Measurements from ENCODE around the gene MCCD1.

MCCD1 gene

DNA sequence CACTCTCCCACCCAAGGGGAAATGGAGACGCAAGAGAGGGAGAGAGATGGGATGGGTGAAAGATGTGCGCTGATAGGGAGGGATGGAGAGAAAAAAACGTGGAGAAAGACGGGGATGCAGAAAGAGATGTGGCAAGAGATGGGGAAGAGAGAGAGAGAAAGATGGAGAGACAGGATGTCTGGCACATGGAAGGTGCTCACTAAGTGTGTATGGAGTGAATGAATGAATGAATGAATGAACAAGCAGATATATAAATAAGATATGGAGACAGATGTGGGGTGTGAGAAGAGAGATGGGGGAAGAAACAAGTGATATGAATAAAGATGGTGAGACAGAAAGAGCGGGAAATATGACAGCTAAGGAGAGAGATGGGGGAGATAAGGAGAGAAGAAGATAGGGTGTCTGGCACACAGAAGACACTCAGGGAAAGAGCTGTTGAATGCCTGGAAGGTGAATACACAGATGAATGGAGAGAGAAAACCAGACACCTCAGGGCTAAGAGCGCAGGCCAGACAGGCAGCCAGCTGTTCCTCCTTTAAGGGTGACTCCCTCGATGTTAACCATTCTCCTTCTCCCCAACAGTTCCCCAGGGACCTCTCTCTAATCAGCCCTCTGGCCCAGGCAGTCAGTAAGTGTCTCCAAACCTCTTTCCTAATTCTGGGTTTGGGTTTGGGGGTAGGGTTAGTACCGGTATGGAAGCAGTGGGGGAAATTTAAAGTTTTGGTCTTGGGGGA lies 47.4 kb downstream of the MCCD1 start:
- DNase-seq (ENCODE audit: low read depth) = peak; percentile 85
- peak overlapping the region; percentile 98 for H3K4me3 ChIP-seq (ENCODE audit: low read depth, low read length)
- TF ChIP-seq POLR2A (IDR thresholded peaks at IDR 0.05; ENCODE audit: extremely low read depth, insufficient read length) (no peak), MYC (IDR thresholded peaks at IDR 0.05; ENCODE audit: low read depth, low read length) (no peak)
- TF ChIP-seq, protein P1, sequence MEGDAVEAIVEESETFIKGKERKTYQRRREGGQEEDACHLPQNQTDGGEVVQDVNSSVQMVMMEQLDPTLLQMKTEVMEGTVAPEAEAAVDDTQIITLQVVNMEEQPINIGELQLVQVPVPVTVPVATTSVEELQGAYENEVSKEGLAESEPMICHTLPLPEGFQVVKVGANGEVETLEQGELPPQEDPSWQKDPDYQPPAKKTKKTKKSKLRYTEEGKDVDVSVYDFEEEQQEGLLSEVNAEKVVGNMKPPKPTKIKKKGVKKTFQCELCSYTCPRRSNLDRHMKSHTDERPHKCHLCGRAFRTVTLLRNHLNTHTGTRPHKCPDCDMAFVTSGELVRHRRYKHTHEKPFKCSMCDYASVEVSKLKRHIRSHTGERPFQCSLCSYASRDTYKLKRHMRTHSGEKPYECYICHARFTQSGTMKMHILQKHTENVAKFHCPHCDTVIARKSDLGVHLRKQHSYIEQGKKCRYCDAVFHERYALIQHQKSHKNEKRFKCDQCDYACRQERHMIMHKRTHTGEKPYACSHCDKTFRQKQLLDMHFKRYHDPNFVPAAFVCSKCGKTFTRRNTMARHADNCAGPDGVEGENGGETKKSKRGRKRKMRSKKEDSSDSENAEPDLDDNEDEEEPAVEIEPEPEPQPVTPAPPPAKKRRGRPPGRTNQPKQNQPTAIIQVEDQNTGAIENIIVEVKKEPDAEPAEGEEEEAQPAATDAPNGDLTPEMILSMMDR (IDR thresholded peaks at IDR 0.05; ENCODE audit: low read depth, low read length) = no peak
- TF ChIP-seq, protein P2, sequence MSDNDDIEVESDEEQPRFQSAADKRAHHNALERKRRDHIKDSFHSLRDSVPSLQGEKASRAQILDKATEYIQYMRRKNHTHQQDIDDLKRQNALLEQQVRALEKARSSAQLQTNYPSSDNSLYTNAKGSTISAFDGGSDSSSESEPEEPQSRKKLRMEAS (IDR thresholded peaks at IDR 0.05; ENCODE audit: low read depth, low read length) = no peak

DNA sequence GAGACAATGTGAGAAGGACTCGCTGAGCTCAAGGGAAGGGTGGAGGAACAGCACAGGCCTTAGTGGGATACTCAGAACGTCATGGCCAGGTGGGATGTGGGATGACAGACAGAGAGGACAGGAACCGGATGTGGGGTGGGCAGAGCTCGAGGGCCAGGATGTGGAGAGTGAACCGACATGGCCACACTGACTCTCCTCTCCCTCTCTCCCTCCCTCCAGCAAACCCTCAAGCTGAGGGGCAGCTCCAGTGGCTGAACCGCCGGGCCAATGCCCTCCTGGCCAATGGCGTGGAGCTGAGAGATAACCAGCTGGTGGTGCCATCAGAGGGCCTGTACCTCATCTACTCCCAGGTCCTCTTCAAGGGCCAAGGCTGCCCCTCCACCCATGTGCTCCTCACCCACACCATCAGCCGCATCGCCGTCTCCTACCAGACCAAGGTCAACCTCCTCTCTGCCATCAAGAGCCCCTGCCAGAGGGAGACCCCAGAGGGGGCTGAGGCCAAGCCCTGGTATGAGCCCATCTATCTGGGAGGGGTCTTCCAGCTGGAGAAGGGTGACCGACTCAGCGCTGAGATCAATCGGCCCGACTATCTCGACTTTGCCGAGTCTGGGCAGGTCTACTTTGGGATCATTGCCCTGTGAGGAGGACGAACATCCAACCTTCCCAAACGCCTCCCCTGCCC lies 48.3 kb downstream of the MCCD1 start:
- TF ChIP-seq POLR2A (IDR thresholded peaks at IDR 0.05; ENCODE audit: extremely low read depth, insufficient read length) = peak; percentile 35
- peak; percentile 58 for TF ChIP-seq MYC (IDR thresholded peaks at IDR 0.05; ENCODE audit: low read depth, low read length)
- TF ChIP-seq, protein P2 (IDR thresholded peaks at IDR 0.05; ENCODE audit: low read depth, low read length) = 0 out of 2 replicates have a peak, but pooled peaks have one; percentile 58
- TF ChIP-seq, protein P1 (IDR thresholded peaks at IDR 0.05; ENCODE audit: low read depth, low read length) = no peak
- H3K4me3 ChIP-seq (ENCODE audit: low read depth, low read length) = peak overlapping the region; percentile 98
- peak; percentile 84 for DNase-seq (ENCODE audit: low read depth)

DNA sequence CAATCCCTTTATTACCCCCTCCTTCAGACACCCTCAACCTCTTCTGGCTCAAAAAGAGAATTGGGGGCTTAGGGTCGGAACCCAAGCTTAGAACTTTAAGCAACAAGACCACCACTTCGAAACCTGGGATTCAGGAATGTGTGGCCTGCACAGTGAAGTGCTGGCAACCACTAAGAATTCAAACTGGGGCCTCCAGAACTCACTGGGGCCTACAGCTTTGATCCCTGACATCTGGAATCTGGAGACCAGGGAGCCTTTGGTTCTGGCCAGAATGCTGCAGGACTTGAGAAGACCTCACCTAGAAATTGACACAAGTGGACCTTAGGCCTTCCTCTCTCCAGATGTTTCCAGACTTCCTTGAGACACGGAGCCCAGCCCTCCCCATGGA lies 48.8 kb downstream of the MCCD1 start:
- peak; percentile 33 for DNase-seq (ENCODE audit: low read depth)
- peak overlapping the region; percentile 98 for H3K4me3 ChIP-seq (ENCODE audit: low read depth, low read length)
- TF ChIP-seq MYC (IDR thresholded peaks at IDR 0.05; ENCODE audit: low read depth, low read length) = no peak
- TF ChIP-seq, protein P1 (IDR thresholded peaks at IDR 0.05; ENCODE audit: low read depth, low read length) = no peak
- TF ChIP-seq, protein P2 (IDR thresholded peaks at IDR 0.05; ENCODE audit: low read depth, low read length) = no peak
- no peak for TF ChIP-seq POLR2A (IDR thresholded peaks at IDR 0.05; ENCODE audit: extremely low read depth, insufficient read length)

DNA sequence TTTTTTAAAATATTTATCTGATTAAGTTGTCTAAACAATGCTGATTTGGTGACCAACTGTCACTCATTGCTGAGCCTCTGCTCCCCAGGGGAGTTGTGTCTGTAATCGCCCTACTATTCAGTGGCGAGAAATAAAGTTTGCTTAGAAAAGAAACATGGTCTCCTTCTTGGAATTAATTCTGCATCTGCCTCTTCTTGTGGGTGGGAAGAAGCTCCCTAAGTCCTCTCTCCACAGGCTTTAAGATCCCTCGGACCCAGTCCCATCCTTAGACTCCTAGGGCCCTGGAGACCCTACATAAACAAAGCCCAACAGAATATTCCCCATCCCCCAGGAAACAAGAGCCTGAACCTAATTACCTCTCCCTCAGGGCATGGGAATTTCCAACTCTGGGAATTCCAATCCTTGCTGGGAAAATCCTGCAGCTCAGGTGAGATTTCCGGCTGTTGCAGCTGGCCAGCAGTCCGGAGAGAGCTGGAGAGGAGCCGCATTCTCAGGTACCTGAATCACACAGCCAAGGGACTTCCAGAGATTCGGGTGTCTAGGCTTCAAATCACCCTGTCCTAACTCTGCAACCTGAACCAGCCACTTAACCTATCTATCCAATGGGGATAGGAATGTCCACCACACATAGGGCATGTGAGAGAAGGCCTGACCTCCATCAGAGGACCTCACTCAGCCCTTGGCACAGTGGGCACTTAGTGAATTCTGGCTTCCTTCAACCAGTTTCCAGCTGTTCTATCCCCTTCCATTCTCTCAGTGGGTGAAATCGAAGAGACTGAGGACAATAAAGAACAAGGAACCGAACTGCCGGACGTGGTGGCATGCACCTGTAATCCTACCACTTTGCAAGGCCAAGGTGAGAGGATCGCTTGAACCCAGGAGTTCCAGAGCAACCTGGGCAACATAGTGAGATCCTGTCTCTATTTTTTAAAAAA lies 49.7 kb downstream of the MCCD1 start:
- DNase-seq (ENCODE audit: low read depth) = peak; percentile 63
- peak overlapping the region; percentile 98 for H3K4me3 ChIP-seq (ENCODE audit: low read depth, low read length)
- TF ChIP-seq POLR2A (IDR thresholded peaks at IDR 0.05; ENCODE audit: extremely low read depth, insufficient read length) = peak; percentile 35
- no peak for TF ChIP-seq MYC (IDR thresholded peaks at IDR 0.05; ENCODE audit: low read depth, low read length)

DNA sequence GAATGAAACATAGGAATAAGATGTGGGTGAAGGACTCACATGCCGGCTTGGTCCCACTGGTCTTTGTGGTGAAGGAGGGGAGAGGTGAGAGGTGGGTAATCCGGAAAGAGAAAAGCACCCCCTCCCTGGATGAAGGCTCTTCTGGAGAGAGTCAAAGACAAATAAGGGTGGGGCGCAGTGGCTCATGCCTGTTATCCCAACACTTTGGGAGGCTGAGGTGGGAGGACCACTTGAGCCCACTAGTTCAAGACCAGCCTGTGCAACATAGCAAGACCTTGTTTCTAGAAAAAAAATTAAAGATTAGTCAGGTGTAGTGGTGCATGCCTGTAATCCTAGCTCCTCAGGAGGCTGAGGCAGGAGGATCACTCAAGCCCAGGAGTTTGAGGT lies 50.4 kb downstream of the MCCD1 start:
- no peak for TF ChIP-seq MYC (IDR thresholded peaks at IDR 0.05; ENCODE audit: low read depth, low read length)
- TF ChIP-seq, protein P1 (IDR thresholded peaks at IDR 0.05; ENCODE audit: low read depth, low read length) = no peak
- TF ChIP-seq, protein P2 (IDR thresholded peaks at IDR 0.05; ENCODE audit: low read depth, low read length) = no peak
- no peak for TF ChIP-seq POLR2A (IDR thresholded peaks at IDR 0.05; ENCODE audit: extremely low read depth, insufficient read length)
- H3K4me3 ChIP-seq (ENCODE audit: low read depth, low read length) = peak overlapping the region; percentile 98
- DNase-seq (ENCODE audit: low read depth) = peak; percentile 56

Measured in NB4 (cell line).